ENCODE results near the gene OTOA.
"Not testable (repeated sequence)": the region's sequence is repeated elsewhere in the genome, so short reads cannot be mapped to it uniquely, and the experiment has no call there.

Gene OTOA

GRCh38 chr16:21663889-21664647 is at the start of gene OTOA:
Gene OTOA (plus strand): TSS chr16:21663968. CDS start chr16:21678515, 14,547 bp downstream.
- no peak for FAIRE-seq

DNA sequence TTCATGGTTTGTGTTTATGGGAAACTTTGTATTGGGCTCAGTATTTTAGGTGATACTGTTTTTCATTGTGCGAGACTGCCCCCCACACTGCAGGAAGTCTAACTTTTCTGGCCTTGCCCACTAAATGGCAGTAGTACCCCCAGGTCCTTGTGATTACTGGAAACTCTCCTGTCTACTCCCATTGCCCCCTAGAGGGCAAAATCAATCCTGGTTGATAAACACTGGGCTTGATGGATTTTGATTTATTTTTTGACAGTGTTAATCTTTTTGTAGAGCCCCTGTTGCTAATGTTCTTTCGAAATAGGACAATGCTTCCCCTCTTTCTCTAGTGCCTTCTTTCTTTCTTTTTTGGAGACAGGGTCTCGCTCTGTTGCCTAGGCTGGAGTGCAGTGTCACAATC is 48.9 kb upstream of the OTOA start:
- no peak for FAIRE-seq

DNA sequence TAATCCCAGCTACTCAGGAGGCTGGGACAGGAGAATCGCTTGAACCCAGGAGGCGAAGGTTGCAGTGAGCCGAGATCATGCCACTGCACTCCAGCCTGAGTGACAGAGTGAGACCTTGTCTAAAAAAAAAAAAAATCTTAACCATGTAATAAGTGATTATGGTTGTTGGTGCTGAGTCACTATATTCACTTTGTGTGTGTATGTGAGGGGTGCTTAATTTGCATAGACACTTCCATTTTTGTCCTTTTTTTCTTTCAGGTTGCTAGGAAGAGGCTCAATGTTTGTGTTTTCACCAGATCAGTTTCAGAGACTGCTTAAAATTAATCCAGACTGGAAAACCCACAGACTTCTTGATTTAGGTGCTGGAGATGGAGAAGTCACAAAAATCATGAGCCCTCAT is 46.2 kb upstream of the OTOA start:
- FAIRE-seq = no peak

DNA sequence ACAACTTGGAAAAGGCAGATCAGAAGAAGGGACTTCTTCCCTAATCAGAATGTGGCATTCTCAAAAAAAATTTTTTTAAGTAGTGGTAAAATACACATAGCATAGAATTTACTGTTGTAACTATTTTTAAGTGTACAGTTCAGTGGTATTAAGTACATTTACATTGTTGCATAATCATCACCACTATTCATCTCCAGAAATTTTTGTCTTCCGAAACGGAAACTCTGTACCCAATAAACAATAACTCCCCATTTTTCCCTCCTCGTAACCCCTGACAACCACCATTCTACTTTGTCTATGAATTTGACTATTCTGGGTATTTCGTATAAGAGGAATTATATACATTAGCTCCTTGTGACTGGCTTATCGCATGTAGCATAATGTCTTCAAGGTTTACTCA is 45.5 kb upstream of the OTOA start:
- no peak for FAIRE-seq

DNA sequence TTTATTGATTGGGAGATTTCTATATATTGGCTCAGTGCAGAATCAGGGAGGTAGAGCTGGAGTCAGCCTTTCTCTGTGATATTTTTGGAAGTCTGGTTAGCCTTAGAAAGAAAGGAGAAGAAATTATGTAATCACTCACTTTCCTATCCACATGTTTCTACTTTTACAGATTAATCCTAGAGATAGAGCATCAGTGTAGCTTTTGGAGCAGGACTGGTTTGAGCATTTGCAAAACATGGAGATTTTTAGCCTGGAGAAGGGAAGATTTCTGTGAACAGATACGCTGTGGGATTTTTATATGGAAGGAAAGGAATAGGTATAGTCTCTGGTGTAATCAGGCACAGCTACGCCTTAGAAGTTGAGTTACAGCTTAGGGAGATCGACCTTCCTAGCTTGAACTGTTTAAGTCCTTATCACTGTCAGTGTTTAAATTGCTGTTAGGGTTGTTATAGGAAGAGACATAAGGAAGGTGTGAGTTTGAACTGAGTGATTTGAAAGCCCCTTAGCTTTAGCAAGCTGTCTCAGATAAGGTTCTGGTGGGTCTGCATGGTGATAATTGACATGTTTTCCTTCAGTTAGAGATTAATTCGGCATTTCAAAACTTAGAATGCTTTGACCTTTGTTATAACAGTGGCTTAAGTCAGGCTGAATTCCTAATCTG is 43.9 kb upstream of the OTOA start:
- no peak for FAIRE-seq

DNA sequence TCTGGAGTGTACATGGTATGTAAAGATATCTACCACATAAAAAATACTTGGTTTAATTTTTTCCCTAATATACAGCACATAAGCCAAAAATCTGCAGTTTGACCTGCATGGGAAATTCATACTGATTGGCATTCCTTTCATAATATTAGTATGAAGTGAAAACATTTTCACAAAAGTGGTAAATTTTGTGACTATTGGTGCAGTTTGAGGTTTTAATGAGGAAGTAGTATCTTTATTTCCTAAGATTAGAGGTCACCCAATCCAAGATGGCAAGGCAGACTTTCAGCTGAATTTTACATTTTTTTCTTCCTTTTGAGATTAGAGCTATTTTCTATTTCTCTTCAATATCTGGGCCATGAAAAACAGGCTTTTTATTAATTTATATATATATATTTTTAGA is 43.2 kb upstream of the OTOA start:
- FAIRE-seq = no peak

DNA sequence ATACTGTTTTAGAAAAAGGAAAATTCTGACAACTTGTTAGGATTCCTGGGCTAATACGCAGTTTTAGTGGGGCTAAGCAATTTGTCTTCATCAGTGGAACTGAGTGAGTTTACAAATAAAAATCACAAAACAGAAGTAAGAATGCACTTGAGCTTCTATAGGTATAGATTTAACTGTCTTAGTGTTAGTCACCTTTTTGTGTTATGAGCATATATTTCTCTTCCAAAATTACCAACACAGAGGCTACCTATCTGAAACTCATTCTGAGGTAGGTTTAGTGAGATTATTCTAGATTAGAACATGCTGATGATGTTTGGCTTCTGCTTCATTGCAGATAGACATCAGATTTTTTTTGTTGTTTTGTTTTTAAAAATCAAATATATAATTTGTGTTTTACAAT is 41.2 kb upstream of the OTOA start:
- no peak for FAIRE-seq

GRCh38 chr16:21625026-21625425 is 38.7 kb upstream of the OTOA start:
- FAIRE-seq = no peak

DNA sequence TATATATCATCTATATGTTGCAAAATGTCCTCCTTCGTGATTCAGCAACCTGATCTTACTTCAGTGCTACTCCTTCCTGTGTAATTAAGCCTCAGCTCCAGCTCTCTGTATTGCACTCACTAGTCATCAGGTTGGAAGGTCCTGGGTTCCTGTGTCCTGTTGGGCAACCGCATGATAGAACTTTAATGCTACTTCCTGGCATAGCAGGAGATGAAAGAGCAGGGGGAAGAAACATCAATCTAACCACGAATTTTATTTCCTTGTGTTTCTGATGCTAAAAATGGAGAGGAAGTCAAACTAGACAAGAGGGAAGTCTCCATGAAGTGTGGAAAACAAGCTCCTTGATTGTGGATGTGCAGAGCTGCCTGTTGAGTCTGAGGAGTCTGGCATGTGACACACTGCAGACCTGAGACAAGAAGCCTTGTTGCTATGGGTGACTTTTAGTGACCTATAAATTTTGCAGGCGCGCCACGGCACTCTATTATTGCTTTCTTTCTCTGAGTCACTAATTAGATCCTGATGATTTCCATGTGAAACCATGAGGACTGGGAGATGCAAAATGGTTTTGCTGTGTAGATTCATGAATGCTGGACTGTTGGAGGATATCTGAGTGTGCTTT is 37.0 kb upstream of the OTOA start:
- FAIRE-seq = no peak

DNA sequence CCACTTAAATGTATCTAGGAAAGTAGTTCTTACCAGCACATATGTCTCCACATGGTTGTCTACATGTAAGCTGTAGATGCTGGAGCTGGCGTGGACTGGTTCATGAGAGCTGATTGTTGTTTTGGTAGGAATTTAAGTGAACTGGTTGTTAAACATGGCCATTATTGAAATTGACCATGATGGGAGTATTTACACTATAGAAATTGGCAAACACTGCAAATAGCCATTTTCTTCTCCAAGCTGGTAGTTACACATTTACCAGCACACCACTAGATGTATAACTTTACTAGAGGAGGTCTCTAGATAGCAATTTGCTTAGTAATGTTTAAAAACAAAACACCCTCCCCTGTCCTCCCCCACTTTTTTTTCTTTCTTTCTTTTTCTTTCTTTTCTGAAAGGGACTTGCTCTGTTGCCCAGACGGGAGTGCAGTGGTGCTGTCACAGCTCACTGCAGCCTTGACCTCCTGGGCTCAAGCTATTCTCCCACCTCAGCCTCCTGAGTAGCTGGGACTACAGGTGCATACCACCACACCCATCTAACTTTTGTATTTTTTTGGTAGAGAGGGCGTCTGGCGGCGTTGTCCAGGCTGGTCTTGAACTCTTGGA is 35.5 kb upstream of the OTOA start:
- no peak for FAIRE-seq

DNA sequence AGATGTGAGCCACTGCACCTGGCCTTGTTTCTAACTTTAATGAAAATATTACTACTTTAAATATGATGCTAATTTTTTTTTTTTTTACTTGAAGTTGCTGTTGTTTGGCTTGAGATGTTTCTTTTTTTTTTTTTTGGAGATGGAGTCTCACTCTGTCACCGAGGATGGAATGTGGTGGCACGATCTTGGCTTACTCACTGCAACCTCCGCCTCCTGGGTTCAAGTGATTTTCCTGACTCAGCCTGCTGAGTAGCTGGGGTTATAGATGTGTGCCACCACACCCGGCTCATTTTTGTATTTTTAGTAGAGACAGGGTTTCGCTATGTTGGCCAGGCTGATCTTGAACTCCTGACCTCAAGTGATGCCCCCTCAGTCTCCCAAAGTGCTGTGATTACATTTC is 35.0 kb upstream of the OTOA start:
- no peak for FAIRE-seq

DNA sequence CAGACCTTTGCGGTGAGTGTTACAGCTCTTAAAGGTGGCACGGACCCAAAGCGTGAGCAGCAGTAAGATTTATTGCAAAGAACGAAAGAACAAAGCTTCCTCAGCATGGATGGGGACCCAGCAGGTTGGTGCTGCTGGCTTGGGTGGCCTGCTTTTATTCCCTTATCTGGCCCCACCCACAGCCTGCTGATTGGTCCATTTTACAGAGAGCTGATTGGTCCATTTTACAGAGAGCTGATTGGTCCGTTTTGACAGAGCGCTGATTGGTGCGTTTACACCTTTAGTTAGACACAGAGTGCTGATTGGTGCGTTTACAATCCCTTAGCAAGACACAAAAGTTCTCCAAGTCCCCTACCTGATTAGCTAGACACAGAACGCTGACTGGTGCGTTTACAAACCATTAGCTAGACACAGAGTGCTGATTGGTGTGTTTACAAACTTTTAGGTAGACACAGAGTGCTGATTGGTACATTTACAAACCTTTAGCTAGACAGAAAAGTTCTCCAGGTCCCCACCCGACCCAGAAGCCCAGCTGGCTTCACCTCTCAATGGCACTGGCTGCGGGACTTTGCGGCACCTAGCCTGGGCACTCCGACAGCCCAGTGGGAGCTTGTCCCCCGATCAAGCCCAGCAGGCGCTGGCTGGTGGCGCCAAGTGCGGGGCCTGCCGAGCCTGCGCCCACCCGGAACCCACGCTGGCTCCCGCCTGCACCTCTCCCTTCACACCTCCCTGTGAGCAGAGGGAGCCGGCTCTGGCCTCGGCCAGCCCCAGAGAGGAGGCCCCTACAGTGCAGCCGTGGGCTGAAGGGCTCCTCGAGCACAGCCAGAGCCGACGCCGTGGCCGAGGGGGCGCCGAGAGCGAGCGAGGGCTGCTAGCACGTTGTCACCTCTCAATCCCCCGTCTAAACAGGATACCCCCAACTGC is 33.9 kb upstream of the OTOA start:
- FAIRE-seq = not testable (repeated sequence)

DNA sequence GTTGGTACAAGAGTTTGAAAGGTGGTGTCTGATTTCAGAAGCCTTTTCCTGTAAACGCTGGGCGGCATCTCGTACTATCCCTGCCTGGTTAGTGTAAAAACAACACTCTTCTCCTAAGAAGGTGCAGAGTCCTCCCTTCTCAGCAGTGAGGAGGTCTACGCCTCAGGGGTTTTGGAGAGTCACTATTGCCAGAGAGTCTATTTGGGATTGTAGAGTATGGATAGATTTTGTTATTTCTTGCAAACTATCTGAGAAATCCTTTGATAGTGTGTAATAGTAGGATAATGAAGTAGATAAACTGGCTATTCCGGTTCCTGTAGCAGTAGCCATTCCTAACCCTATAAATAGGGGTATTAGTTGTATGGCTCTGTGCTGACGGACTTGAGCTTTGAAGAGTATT is 32.9 kb upstream of the OTOA start:
- not testable (repeated sequence) for FAIRE-seq

DNA sequence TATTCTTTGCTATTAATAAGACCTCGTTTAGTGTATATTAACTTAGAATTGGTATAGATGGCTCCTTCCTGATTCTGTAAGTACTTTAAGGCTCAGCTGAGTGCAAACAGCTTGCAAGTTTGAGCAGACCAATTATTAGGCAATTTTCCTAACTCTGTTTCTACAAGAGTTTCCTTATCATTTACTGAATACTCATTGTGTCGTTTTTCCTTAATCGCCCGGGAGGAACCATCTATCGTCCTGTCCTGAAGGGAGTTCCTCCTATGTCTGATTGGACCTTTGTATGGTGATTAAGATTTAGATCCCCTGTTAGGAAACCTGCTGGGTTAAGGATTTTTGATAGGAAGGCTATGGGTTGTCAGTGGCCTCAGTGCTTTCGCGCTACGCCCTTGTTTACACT is 32.4 kb upstream of the OTOA start:
- FAIRE-seq = not testable (repeated sequence)

DNA sequence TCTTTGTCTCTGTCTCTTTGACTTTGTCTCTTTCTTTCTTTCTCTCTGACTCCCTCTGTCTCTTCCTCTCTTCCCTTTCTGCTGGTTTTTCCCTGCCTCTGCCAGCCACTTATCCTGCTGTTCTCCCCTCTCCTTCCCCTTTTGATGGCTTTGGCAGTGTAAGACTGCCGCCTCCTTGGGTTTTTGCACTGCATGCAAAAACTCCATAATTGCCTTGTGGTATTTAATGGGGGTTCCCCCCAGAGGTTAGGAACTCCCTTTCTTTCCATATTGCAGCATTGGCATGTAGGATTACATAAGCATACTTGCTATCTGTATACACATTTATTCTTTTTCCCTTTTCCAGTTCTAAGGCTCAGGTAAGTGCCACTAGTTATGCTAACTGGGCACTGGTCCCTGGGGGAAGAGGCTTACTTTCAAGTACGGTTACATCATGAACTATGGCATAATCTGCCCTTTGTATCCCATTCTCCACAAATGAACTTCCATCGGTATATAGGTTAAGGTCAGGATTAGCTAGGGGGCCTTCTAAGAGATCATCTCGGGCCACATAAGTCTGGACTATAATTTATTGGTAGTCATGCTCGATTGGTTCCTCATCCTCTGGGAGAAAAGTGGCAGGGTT is 31.7 kb upstream of the OTOA start:
- FAIRE-seq = not testable (repeated sequence)

DNA sequence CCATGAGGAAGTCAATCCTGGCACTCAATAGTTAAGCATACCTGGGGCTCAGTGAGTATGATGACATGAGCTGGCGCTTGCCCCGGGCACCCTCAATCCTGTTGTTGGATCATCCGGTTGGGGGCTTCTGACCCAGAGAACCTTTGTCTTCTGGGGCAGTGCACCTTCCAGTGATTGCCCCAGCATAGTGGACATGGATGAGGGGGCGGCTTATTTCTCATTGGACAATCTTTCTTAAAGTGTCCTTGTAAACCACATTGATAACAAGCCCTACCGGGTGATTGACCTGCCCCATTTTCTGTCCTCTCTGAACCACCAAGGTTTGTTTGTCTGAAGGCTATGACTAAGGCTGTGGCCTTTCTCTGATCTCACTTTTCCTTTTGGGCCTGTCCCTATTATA is 29.6 kb upstream of the OTOA start:
- no peak for FAIRE-seq

- FAIRE-seq = not testable (repeated sequence)
Measured at GRCh38 chr16:21635694-21636093, 28.1 kb upstream of the OTOA start.

- no peak for FAIRE-seq
Measured at GRCh38 chr16:21637032-21637968, 26.5 kb upstream of the OTOA start.

GRCh38 chr16:21638573-21638975 is 25.2 kb upstream of the OTOA start:
- no peak for FAIRE-seq

DNA sequence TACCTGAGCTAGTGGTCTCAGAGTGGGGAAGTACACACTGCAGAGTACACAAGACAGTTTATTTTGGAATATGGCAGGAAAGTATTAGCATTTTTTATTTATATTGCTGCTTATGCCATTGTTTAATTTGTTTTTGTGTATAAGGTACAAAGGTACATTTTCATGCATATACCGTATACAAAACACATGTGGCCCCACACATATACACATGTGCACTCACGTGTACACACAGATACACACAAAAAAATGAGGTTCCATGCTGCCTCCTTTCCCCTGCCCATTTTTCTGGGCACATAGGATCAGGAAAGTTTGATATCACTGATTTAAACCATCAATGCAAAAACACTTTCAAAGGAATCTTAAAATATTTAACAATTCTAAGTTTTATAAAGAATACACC is 24.3 kb upstream of the OTOA start:
- FAIRE-seq = no peak

DNA sequence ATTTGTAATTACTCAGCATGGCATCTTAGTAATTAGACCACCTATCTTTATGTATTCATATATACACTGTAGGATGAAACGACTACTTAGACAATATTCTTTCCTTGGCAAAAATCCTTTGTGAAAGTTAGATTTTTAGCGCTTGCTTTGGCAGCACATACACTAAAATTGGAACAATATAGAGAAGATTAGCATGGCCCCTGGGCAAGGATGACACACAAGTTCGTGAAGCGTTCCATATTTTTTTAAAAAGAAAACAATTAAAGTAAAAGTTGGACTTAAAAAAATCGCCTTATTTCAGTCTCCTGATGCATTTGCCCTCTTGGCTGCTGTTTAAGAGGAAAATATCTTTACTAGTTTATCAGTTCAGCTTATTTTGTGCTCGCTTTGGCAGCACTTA is 21.9 kb upstream of the OTOA start:
- no peak for FAIRE-seq

Measured in G401.6 (cell line).